Measurements from ENCODE around the gene PLAC8L1. TPM values are rescaled to one million over a fixed set of nuclear protein-coding genes. Genes with fewer than 3 reads are reported as not detected.

Gene PLAC8L1
- total RNA-seq, 1 experiment from 2014 or later, result 1.4 TPM

GRCh38 chr5:146068206-146068605 is 37.2 kb downstream of the PLAC8L1 start:
- H3K4me3 Mint-ChIP-seq (ENCODE audit: low read depth, unreplicated experiment), result no peak overlapping the region
- H3K36me3 Mint-ChIP-seq (ENCODE audit: insufficient read depth, unreplicated experiment), result peaks cover 5% of the 10 kb centered on the region
- TF ChIP-seq CTCF (IDR thresholded peaks at IDR 0.05; ENCODE audit: unreplicated experiment), result no peak
- H3K27me3 Mint-ChIP-seq (ENCODE audit: unreplicated experiment), result no peaks in the 10 kb centered on the region
- no peak overlapping the region for H3K27ac Mint-ChIP-seq (ENCODE audit: unreplicated experiment)
- H3K9me3 Mint-ChIP-seq (ENCODE audit: low read depth, unreplicated experiment), result no peaks in the 10 kb centered on the region
- intact Hi-C loops (cut with micrococcal nuclease; ENCODE audit: unreplicated experiment), result no loop called here
- CTCF ChIA-PET, result no interaction called here
- no TSS peak for BruUV-seq (replicated peaks)
- H3K4me1 Mint-ChIP-seq (ENCODE audit: low read depth, unreplicated experiment), result no peaks in the 10 kb centered on the region
- no peak for DNase-seq

- Mint-ChIP-seq H3K27me3 (ENCODE audit: unreplicated experiment) (no peaks in the 10 kb centered on the region), H3K4me3 (ENCODE audit: low read depth, unreplicated experiment) (no peak overlapping the region), H3K4me1 (ENCODE audit: low read depth, unreplicated experiment) (no peaks in the 10 kb centered on the region), H3K36me3 (ENCODE audit: insufficient read depth, unreplicated experiment) (peaks cover 4% of the 10 kb centered on the region), H3K9me3 (ENCODE audit: low read depth, unreplicated experiment) (no peaks in the 10 kb centered on the region), H3K27ac (ENCODE audit: unreplicated experiment) (no peak overlapping the region)
- intact Hi-C loops (cut with micrococcal nuclease; ENCODE audit: unreplicated experiment), result no loop called here
- no peak for DNase-seq
- no peak for TF ChIP-seq CTCF (IDR thresholded peaks at IDR 0.05; ENCODE audit: unreplicated experiment)
- CTCF ChIA-PET, result no interaction called here
- no TSS peak for BruUV-seq (replicated peaks)
Measured at GRCh38 chr5:146066968-146067367, 38.4 kb downstream of the PLAC8L1 start.

GRCh38 chr5:146060221-146060585 is 45.2 kb downstream of the PLAC8L1 start:
- no peaks in the 10 kb centered on the region for H3K4me1 Mint-ChIP-seq (ENCODE audit: low read depth, unreplicated experiment)
- no peaks in the 10 kb centered on the region for H3K36me3 Mint-ChIP-seq (ENCODE audit: insufficient read depth, unreplicated experiment)
- intact Hi-C loops (cut with micrococcal nuclease; ENCODE audit: unreplicated experiment), result no loop called here
- DNase-seq, result no peak
- BruUV-seq (replicated peaks), result no TSS peak
- TF ChIP-seq CTCF (IDR thresholded peaks at IDR 0.05; ENCODE audit: unreplicated experiment), result no peak
- no peak overlapping the region for H3K27ac Mint-ChIP-seq (ENCODE audit: unreplicated experiment)
- no peak overlapping the region for H3K4me3 Mint-ChIP-seq (ENCODE audit: low read depth, unreplicated experiment)
- CTCF ChIA-PET, result no interaction called here
- no peaks in the 10 kb centered on the region for H3K9me3 Mint-ChIP-seq (ENCODE audit: low read depth, unreplicated experiment)
- H3K27me3 Mint-ChIP-seq (ENCODE audit: unreplicated experiment), result no peaks in the 10 kb centered on the region

GRCh38 chr5:146059460-146060220 is 45.7 kb downstream of the PLAC8L1 start:
- BruUV-seq (replicated peaks), result no TSS peak
- Mint-ChIP-seq H3K4me1 (ENCODE audit: low read depth, unreplicated experiment) (no peaks in the 10 kb centered on the region), H3K27ac (ENCODE audit: unreplicated experiment) (no peak overlapping the region), H3K27me3 (ENCODE audit: unreplicated experiment) (no peaks in the 10 kb centered on the region), H3K36me3 (ENCODE audit: insufficient read depth, unreplicated experiment) (no peaks in the 10 kb centered on the region), H3K4me3 (ENCODE audit: low read depth, unreplicated experiment) (no peak overlapping the region), H3K9me3 (ENCODE audit: low read depth, unreplicated experiment) (no peaks in the 10 kb centered on the region)
- CTCF ChIA-PET, result no interaction called here
- no peak for DNase-seq
- intact Hi-C loops (cut with micrococcal nuclease; ENCODE audit: unreplicated experiment), result no loop called here
- TF ChIP-seq CTCF (IDR thresholded peaks at IDR 0.05; ENCODE audit: unreplicated experiment), result no peak
